ENCODE data around the gene HERC3.

Gene HERC3

GRCh38 chr4:88661739-88662138 is 69.5 kb downstream of the HERC3 start:
- DNase-seq, result no peak

GRCh38 chr4:88672987-88673386 is 80.7 kb downstream of the HERC3 start:
- no peak for DNase-seq

GRCh38 chr4:88673886-88674285 is 81.6 kb downstream of the HERC3 start:
- no peak for DNase-seq

GRCh38 chr4:88674565-88674964 is 82.3 kb downstream of the HERC3 start:
- DNase-seq, result no peak

- DNase-seq, result no peak
Observed at GRCh38 chr4:88674979-88675378, 82.7 kb downstream of the HERC3 start.

- no peak for DNase-seq
Observed at GRCh38 chr4:88675543-88675942, 83.3 kb downstream of the HERC3 start.

- DNase-seq, result no peak
Observed at GRCh38 chr4:88681209-88681608, 88.9 kb downstream of the HERC3 start.

- DNase-seq, result no peak
Observed at GRCh38 chr4:88690355-88690754, 98.1 kb downstream of the HERC3 start.

GRCh38 chr4:88693792-88694191 is 101.5 kb downstream of the HERC3 start:
- no peak for DNase-seq

GRCh38 chr4:88696630-88697029 is 104.3 kb downstream of the HERC3 start:
- no peak for DNase-seq

GRCh38 chr4:88697141-88697540 is 104.9 kb downstream of the HERC3 start:
- DNase-seq, result no peak

GRCh38 chr4:88697588-88698329 is 105.5 kb downstream of the HERC3 start, which contains the start of gene NAP1L5:
TSS of gene NAP1L5 (minus strand) at chr4:88697829. CDS start at chr4:88697754, 75 bp downstream.
- DNase-seq, result no peak

- no peak for DNase-seq
Observed at GRCh38 chr4:88698519-88698918, 106.2 kb downstream of the HERC3 start.

GRCh38 chr4:88702782-88703181 is 110.5 kb downstream of the HERC3 start:
- no peak for DNase-seq

- DNase-seq, result no peak
Observed at GRCh38 chr4:88705223-88705622, 112.9 kb downstream of the HERC3 start.

- no peak for DNase-seq
Observed at GRCh38 chr4:88705805-88706492, 113.7 kb downstream of the HERC3 start.

- no peak for DNase-seq
Observed at GRCh38 chr4:88706574-88706973, 114.3 kb downstream of the HERC3 start.

- no peak for DNase-seq
Observed at GRCh38 chr4:88709989-88710388, 117.7 kb downstream of the HERC3 start.

- DNase-seq, result no peak
Observed at GRCh38 chr4:88713782-88714181, 121.5 kb downstream of the HERC3 start.

- no peak for DNase-seq
Observed at GRCh38 chr4:88718098-88718497, 125.8 kb downstream of the HERC3 start.

- DNase-seq, result no peak
Observed at GRCh38 chr4:88719381-88719780, 127.1 kb downstream of the HERC3 start.

- DNase-seq, result no peak
Observed at GRCh38 chr4:88720451-88721428, 128.5 kb downstream of the HERC3 start.

- DNase-seq, result no peak
Observed at GRCh38 chr4:88722276-88722780, 130.0 kb downstream of the HERC3 start.
